A549 (cell line): ENCODE data around the gene CYP19A1.

Experiments
- JUN ChIP-seq, 2 experiments: fragments of >200 bp; sonication (Bioruptor Twin); formaldehyde crosslinking; IDR thresholded peaks; 2 replicates in 1 of 2; 3 replicates in 1 of 2; pipeline ENCODE4 v1.6.1; 2016 to 2017
- POLR2A ChIP-seq: IDR thresholded peaks from 2 replicates; pipeline ENCODE4 v1.6.1; 2012; ENCODE audit warnings: mild to moderate bottlenecking, low read length
- RCOR1 ChIP-seq: fragments of 150-350 bp; IDR thresholded peaks from 2 replicates; pipeline ENCODE4 v1.6.1; 2014; ENCODE audit warnings: antibody characterized with exemption, low read length, low read depth
- TF ChIP-seq, protein P1 (sequence below): fragments of >200 bp; sonication (Bioruptor Twin); formaldehyde crosslinking; IDR thresholded peaks from 3 replicates; pipeline ENCODE4 v1.5.1; 2016

DNA sequence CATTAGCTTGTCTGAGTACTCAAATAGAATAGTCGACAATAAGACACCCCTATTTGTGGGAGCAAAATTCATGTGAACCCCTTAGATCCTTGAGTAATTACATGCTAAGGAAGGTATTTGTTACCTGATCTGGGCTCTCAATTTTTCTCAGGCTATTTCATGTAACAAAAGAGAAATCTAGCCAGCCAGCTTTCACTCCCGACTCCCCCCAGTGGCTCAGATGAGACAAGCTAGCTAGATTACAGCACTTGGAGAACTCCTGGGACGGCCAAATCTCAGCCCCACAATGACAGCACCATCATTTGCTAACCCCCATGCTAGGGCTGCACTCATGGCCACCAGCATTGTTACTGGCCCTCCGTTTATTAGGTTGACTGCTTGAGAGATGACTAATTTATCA is 44.4 kb upstream of the CYP19A1 start:
- TF ChIP-seq, protein P1, sequence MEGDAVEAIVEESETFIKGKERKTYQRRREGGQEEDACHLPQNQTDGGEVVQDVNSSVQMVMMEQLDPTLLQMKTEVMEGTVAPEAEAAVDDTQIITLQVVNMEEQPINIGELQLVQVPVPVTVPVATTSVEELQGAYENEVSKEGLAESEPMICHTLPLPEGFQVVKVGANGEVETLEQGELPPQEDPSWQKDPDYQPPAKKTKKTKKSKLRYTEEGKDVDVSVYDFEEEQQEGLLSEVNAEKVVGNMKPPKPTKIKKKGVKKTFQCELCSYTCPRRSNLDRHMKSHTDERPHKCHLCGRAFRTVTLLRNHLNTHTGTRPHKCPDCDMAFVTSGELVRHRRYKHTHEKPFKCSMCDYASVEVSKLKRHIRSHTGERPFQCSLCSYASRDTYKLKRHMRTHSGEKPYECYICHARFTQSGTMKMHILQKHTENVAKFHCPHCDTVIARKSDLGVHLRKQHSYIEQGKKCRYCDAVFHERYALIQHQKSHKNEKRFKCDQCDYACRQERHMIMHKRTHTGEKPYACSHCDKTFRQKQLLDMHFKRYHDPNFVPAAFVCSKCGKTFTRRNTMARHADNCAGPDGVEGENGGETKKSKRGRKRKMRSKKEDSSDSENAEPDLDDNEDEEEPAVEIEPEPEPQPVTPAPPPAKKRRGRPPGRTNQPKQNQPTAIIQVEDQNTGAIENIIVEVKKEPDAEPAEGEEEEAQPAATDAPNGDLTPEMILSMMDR = peak; percentile 49
- TF ChIP-seq JUN (IDR thresholded peaks at IDR 0.05) (no peak), POLR2A (no peak), RCOR1 (no peak)
